ENCODE data around the gene CEP104.

The CEP104 gene

DNA sequence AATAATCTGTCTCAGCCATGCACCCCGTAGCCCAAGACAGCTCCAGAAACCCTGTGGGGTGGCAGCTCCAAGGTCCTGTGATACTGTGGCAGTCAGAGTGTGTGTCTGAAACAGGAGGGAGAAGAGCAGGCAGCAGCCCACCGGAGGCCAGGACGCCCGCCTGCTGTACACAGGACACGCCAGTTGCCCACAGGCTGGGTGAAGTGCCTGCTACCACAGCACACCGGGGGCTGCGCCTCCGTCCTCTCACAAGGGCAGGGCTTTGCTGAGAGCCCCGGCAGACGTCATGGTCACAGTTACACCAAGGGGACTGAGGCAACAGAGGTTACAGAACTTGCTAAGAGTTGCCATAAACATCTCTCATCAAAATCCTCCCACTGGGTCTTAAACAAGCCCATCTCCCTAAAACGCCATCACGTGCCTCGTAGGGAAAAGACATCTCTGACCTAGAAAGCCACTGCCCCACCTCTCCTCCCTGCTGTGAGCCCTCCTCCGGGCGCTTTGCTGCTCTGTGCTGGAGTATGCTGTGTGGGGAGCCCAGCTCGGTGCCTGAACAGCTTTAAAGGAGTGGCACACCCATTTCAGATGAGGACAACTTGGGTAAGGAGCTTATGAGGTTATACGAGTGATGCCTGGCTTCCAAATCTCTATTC lies 37.7 kb upstream of the CEP104 start:
- no peak for DNase-seq (ENCODE audit: low spot score)

DNA sequence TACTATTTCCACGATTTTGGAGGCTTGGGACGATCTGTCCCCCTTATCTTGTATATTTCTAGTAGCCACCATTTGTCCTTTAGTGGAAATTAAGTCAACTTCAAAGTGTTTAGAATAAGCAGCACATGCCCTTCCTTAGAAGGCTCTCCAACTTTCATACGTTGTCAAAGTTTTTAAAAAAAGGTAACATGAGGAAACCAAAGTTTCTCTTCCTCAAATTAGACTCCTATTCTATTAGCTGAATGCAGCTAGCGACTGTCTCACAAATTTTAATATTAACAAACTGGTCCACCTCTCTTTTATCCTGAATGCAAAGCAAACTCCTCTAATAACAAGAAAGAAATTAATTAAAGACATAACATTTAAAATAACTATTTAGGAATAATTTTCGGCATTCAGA lies 36.2 kb upstream of the CEP104 start:
- no peak for DNase-seq (ENCODE audit: low spot score)

DNA sequence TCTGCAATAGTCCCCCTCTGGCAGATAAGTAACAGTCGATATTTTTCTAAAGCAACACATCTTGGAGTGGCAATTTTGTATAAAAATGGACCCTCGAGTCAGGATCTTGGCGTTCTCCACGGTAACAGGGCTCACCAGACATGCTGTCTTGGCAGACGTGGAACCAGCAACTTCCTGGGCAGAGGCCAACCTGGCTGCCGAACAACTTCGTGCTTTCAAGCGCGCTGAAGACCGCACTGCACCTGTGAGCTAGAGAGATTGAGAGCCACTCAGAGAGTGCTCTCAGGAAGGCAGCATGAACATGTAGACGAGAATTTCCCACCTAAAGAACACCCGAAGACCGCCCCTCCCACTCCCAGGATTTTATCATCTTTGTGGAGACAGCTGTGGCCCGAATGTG lies 35.7 kb upstream of the CEP104 start:
- DNase-seq (ENCODE audit: low spot score), result no peak

DNA sequence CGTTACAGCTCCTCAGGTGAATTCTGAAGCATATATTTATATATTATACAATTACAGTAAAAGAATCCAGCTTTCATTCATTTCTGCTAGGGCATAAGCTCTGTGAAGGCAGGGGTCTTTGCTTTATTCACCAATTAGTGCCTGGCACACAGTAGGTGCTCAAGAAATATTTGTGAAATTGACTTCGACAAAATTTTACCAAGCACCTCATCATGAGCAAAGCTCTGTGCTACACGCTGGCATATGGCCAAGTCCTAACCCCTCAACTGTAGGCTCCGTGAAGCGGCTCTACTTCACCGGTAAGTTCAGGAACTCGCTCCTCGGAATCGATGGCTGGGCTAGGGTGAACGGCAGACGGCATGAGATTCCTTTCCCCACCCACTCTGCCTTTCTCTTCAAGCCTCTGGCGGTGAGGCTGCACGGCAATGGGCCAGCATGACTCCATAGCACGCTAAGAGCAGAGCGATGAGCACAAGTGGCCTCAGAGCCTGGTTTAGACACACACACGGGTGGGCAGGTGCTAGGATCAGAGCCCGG lies 34.4 kb upstream of the CEP104 start:
- no peak for DNase-seq (ENCODE audit: low spot score)

DNA sequence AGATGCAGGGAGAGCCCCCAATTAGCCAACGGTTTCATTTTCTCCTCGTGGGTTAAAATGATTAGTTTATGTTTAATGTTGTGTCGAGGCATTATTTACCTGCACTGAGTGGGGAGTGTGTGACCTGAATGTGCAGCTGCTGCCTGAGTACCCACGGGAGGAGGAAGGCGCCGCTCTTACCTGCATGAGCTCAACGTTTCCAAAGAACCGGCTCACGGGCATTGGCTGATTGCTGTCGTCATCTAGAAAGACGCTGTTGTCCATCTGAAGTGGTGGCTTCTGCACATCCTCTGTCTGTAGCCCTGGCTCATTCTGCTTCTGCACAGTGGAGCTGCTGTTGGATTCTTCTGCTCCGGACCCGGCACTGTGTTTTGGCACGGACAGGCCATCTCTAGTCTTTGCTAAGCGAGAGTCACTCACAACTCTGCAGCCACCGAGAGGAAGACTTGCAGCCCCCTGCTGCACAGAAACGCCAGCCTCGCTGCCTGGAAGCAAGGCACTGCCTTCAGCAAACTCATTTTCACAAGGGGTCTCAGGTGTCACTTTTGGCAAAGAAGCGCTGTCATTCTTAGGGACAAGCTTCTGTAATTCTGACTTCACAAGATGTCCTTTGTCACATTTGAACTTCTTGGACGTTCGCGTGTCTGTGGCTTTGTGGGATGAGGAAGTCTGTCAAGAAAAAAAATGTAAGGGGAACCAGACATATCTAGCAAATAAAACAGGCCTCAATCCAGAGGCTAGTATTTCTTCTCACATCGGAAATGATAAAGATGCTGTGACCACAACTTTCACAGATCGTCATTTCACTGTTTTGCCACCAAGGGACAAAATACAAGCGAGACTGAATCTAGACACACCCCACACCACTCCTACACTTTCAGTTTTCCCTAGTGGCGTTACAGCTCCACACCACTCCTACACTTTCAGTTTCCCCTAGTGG lies 33.6 kb upstream of the CEP104 start:
- no peak for DNase-seq (ENCODE audit: low spot score)

DNA sequence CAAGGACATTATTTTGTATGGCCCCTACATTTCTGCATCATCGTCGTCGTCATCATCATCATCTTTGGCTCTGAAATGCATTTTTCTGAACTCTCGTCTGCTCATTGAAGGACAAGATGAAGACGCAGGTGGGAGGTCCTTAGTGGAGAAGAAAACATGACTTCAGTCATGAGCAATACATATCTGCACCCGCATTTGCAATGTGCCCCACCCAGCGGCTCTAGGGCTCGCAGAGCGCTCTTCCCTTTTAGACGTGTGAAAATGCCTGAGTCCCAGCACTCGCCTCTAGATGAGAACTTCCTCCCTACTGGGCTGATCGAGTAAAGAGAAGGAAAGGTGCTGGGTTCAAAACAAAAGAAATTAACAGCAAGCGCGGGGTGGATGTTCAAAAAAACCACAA lies 32.9 kb upstream of the CEP104 start:
- DNase-seq (ENCODE audit: low spot score), result no peak

DNA sequence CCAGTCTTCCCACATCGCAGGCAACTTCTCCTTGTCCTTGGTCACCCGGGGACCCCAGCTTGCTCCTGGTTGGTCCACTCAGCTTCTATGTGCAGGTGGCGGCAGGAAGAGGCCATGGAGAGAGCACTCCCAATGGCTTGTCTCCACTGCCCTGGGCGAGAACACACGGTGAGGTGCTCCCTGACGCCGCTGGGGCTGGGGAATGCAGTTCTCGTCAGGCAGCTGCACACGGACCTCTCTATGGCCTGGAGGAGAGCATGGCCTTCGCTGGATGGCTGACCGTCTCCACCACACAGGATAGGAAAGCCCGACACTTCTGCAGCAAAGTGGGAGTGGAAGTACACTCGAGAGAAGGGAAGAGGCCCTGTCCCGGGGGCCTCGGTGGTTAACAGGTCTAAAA lies 31.3 kb upstream of the CEP104 start:
- DNase-seq (ENCODE audit: low spot score), result no peak

DNA sequence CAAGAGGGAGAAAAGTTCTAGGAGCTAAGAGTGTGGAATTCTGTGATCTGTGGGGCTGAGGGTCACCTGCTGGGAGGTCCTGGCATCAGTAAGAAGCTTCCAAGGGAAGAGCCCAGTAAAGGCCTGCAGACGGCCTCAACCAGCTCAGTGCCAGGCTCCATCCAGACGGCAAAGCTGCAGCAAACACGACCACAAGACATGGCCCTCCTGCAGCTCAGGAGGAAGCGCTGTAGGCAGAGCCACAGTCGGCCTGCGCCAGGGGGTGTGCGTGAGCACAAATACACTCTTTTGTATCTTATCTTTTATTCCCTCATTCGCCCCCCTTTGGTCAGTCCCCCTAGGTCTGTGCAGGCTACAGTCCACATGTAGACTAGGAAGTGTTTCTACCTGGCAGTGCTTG lies 29.7 kb upstream of the CEP104 start:
- no peak for DNase-seq (ENCODE audit: low spot score)

DNA sequence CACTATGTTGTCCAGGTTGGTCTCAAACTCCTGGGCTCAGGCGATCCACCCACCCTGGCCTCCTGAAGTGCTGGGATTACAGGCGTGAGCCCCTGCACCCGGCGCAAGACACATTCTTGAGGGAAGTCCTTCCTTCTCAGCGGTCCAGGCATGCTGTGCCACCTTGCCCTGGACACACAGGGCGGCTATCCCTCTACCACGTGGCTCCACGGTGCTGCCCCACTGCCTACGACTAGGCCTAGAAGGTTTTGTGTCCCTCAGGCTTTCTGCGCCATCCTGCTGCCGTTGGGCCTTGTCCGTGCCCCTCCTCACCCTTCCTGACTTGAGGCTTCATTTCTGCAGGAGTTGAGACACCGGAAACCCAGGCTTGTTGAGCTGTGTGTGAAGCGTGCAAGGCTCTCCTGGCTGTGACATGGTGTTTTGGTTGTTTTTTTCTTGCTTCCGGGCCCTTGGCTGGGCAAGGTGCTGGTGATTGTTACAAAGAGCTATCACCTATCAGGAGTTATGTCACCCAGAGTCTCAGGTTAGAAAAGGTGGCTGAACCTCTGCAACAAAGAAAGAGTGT lies 29.2 kb upstream of the CEP104 start:
- no peak for DNase-seq (ENCODE audit: low spot score)

DNA sequence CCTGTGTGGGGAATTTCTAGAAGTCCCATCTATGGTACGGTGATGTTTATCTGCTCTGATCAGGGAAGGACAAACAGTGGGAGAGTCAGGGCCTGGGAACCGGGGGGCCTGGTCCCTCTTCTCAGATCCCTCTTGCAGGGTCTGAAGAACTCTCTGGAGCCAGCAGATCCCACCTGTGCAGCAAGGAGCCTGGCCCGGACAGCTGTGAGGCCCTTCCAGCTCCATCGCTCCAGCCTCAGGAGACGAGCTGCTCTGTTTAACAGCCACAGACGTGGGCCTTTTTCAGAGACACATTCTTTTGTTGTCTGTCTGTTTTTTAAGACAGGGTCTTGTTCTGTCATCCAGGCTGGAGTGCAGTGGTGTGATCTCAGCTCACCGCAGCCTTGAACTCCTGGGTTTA lies 28.6 kb upstream of the CEP104 start:
- DNase-seq (ENCODE audit: low spot score), result no peak

DNA sequence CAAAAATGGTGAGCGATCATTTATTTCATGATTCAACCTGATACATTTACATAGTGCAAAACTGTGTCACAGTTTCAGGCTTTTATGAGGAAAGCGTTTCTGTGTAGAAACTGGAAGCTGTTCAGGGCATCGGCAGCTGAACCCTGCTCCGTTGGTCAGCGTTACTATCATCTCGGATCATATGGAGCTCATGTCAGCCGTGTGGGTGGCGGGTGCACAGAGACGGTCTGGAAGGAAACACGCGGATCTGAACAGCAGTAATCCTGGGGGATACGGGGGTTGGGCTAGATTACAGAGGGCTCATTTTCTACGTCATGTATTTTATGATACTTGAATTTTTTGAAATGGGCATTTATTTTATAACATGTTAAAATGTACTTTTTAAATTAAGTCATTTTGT lies 28.0 kb upstream of the CEP104 start:
- no peak for DNase-seq (ENCODE audit: low spot score)

DNA sequence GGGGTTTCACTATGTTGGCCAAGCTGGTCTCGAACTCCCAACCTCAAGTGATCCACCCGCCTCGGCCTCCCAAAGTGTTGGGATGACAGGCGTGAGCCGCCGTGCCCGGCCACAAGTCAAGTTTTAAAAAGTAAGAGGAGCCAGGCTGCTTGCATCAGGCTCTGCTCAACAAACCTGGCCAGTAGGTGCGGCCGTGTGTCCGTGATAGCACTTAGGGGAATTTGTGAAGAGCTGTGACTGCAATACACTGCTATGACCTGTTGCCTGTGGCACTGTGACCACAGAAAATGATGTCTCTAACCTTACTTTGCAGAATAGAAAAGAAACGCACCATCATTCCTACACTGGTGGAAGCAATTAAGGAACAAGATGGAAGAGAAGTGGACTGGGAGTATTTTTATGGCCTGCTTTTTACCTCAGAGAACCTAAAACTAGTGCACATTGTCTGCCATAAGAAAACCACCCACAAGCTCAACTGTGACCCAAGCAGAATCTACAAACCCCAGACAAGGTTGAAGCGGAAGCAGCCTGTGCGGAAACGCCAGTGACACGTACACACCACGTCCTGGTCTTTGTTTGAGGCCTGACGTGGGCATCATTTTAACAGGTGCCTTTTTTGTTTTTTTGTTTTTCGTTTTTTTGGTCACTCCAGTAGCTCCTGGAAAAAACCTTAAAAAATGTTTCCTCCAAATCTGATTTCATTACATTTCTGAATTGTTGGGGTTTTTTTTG lies 26.3 kb upstream of the CEP104 start:
- no peak for DNase-seq (ENCODE audit: low spot score)

DNA sequence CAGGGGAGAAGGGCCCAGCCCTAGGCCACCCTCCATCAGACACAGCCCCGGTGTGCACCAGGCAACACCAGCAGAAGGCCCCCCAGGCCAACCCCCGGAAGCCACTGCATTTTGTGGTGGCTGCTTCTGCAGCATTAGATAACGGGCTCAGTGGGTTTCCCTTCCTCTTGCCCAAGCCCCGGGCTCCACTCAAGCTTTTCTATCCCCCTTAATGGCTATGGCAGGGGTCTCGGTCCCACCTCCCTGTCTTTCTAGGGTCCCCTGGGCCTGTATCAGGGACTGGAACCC lies 24.1 kb upstream of the CEP104 start:
- DNase-seq (ENCODE audit: low spot score), result no peak

DNA sequence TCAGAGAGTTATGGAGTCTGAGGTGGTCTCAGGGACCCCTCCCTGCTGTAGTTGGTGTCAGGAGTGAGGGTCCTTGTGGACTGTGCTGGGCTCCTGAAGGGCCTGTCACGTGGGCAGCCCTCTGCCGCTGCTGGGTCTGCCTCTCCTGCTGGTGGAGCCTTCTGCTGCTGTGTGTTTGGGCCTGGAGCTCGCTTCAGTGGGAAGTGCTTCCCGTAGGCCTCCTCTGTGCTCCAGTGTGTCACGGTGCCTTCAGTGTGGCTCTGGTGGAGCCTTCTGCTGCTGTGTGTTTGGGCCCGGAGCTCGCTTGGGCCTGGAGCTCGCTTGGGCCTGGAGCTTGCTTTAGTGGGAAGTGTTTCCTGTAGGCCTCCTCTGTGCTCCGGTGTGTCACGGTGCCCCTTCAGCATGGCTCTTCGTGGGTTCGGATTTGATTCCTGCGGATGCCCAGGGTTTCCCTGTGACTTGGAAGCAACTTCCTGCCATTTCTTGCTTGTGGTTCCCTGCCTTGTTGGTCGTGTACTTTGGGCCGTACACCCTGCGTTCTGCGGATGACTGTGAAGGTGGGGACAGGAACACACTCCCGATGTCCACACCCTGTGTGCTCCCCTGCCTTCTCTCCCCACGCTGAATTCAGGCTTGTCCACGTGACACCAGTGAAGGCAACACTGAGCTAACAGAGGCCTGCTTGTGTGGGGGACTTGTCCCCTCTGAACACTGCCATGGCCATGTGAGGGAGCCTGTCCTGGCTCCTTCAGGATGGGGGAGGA lies 23.6 kb upstream of the CEP104 start:
- DNase-seq (ENCODE audit: low spot score), result no peak

DNA sequence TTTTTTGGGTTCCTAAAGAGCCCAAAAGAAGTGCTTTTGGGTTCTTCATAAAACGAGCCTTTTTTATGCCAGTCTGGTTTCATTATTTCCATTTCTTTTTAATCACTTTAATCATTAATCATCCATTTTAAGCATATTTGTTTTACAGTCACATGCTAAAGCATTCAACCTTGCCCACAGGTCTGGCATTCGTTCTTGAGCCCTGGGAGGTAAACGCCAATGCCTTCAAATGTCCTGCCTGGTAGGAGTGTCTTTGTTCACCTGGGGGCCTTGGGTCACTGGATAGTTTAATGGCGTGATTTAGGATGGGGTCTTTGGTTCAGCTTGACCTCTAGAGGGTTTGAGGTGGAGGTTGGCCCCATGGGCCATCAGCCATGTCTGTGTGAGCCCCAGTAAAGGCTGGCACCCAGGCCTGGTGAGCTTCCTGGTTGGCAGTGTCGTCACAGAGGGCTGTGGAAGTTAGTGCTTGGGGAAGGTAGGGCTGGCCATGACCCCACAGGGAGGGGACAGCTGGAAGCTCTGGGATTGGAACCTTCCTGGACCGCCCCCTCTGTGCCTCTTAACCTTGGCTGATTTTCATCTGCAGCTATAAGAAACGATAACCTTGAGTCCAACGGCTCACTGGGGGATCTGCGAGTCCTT lies 22.9 kb upstream of the CEP104 start:
- no peak for DNase-seq (ENCODE audit: low spot score)

DNA sequence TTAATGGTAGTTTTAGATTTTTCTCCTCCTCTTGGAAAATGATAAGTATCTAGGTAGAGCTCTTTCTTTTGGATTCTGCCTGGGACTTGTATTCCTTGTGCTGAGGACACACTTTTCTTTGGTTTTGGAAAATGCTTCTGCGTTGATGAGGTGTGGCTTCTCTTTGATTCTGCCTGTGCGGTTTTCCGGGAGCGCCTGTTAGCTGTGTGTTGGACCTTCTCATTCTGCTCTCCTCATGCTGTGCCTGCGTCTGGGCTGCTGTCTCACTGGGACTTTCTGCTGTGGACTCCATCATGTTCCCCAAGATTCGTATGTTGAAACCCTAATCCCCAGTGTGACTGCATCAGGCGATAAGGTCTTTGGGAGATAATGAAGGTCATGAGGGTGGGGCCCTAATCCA lies 22.1 kb upstream of the CEP104 start:
- no peak for DNase-seq (ENCODE audit: low spot score)

DNA sequence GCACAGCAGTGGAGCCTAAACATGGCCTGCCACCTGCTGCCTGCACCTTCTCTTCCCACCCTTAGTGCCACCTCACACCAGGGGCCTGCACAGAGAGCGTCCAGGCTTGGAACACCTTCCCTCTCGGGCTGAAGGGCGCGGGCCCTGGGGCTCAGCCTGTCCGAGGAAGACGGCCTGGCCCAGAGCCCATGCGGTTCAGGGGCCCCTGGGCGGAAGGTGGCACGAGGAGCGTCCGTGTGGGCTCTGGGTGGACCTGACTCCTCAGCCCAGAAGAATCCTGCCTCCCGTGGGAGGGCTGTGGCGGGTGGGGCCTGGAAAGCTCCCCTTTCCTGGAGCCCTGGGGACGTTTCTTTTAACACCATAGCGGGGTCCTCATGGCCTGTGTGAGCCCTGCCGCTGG lies 19.7 kb upstream of the CEP104 start:
- DNase-seq (ENCODE audit: low spot score), result no peak

DNA sequence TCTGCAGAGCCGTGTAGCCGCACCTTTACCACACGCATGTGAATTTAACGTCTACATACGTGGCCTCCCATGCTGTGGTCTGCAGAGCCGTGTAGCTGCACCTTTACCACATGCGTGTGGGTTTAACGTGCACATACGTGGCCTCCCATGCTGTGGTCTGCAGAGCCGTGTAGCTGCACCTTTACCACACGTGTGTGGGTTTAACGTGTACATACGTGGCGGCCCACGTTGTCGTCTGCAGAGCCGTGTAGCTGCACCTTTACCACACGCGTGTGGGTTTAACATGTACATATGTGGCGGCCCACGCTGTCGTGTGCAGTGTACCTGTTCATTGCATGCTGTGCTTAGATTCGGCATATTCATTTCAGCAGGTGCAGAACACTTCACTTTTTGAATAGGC lies 17.7 kb upstream of the CEP104 start:
- DNase-seq (ENCODE audit: low spot score), result no peak

DNA sequence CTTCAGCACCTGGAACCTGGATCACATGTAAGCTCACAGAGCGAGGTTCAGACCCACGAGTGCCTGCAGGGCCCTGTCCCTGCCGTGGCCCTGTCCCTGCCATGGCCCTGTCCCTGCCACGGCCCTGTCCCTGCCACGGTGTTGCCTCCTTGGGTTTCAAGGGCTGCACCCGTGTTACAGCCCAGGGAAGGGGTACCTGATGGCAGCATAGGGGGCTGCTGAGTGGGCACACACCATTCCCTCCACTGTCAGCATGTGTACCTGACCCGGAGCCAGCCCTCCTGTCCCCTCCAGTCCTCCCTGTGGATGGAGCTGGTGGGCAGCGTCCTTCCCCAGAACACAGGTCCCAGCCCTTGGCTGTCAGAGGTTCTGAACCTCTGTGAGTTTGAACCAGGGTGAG lies 15.5 kb upstream of the CEP104 start:
- DNase-seq (ENCODE audit: low spot score), result no peak

DNA sequence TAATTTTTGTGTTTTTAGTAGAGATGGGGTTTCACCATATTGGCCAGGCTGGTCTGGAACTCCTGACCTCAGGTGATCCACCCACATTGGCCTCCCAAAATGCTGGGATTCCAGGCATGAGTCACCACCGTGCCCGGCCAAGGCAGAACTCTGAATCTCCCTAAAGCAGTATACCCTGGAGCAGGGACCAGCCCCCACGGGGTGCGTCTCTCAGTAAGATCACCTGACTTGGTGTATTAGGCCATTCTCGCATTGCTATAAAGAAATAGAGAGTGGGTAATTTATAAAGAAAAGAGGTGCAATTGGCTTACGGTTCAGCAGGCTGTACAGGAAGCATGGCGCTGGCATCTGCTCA lies 14.4 kb upstream of the CEP104 start:
- no peak for DNase-seq (ENCODE audit: low spot score)

DNA sequence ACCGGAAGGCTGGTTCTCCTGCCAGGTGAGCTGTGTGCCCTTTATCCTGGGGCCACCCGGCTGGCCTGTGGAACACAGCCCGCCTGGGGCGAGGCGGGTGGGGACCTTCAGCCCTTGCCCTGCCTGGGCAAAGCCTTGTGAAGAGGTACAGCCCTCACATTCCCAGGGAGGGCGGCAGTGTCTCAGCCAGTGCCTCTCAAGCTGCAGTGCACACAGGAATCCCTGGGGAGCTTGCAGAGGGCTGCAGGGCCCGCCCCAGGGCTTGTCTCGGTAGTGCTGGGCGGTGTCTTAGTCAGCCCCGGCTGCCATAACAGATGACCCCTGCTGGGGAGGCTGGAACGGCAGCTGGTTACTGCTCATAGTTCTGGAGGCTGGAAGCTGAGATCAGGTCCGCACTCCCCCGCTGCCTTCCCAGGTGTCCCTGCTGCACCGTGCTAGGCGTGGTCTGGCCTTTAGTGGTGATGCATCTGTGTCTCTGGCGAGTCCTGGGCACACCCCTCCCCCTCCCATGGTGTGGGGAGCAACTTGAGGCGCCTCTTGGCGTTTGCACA lies 12.8 kb upstream of the CEP104 start:
- DNase-seq (ENCODE audit: low spot score), result no peak
